Erythroblast (primary cell): ENCODE data around the gene DAZAP1.

Experiments
- GATA1 ChIP-seq: IDR thresholded peaks from 2 replicates; pipeline ENCODE4 v1.6.1; 2011; ENCODE audit warnings: low read depth, mild to moderate bottlenecking, control low read depth, low read length, moderate library complexity
- POLR2A ChIP-seq: IDR thresholded peaks from 2 replicates; pipeline ENCODE4 v1.6.1; 2011; ENCODE audit warnings: mild to moderate bottlenecking, low read length

DNA sequence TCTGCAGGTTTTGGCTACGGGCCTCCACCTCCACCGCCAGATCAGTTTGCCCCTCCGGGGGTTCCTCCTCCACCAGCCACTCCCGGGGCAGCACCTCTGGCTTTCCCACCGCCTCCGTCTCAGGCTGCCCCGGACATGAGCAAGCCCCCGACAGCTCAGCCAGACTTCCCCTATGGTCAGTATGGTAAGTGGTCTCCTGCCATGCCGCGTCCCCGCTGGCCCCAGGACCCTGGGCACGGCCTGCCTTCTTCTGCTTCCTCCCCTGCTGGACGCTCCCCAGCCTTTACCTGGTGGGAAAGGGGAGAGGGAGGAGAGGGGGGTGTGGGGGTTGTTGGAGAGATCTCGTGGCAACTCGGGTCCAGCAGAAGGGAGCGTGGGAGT is 25.1 kb downstream of the DAZAP1 start:
- TF ChIP-seq POLR2A = no peak
- no peak for TF ChIP-seq GATA1
